Hematopoietic multipotent progenitor cell (in vitro differentiated cells): ENCODE data around the gene LACC1. TPM values are rescaled to one million over a fixed set of nuclear protein-coding genes. Genes with fewer than 3 reads are reported as not detected.

Experiments
- DNase-seq, 3 donors: peaks; one replicate each; pipeline ENCODE4 v3.0.0-alpha.2; 2011 to 2015; ENCODE audit warnings: low read depth in 2 of 3, low spot score in 2 of 3
- total RNA-seq: library from RNA; depleted of rRNA; stranded (reverse); fragments of >200 nt; gene quantifications from one replicate; pipeline ENCODE4 v1.2.3, GENCODE V29; 2012

LACC1 gene
- total RNA-seq, 1 donor = 3.5 TPM

DNA sequence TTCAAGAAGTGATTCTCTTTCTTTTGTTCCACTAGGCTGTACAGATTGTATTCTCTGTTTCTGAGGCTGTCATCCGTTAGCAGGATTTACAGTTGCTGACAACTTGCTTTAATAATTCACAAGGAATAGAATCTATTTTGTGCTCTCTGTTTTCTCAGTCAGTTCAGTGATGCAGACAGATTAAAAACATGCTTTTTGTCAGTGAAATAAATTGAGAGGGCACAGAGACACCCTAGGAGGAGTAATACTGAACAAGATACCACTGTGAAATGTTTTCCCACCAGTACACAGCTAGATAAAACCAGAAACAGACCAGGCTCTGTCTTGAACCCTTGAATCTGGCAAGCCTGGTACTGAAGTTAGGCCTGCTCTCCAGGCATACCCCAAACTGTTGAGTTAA lies 58.7 kb downstream of the LACC1 start:
- no peak for DNase-seq

DNA sequence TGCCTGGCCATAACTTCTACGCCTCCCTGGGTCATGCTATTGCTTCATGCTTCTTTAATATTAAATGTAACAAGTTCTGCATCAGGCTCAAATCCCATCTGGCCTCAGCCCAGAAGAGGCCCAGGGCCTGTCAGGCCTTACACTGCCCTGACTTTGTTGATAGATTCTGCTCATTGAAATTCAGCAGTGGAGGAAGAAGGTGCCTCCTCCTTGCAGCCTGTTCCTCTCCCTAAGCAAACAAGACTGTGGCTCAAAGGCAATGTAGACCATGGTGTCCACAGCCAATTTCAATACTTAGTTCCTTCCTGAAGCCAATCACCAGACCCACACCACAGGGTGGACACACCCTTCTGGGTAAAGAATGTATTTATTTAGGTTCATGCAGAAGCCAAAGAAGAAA lies 59.4 kb downstream of the LACC1 start:
- no peak for DNase-seq

DNA sequence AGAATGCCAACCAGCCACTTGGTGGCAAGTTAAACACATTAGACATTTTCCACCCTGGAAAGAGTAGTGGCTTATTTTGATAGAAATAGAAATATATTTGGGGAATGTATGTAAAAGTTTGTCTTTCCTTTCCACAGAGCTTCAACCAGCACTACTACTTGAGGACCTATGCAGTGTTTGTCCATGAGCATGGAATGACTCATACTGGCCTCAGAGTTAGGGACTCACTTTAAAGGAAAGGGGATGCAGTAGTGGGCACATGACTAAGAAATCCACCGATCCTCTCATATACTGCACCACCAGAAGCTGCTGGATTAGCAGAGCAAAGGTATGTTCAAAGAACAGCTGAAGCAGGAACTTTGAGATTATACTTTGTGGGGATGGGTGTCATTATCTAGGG lies 62.6 kb downstream of the LACC1 start:
- DNase-seq = no peak

Other genes with a start within 250 kb of the LACC1 start
- 0.54 TPM for gene ENOX1, start 92.9 kb upstream of the LACC1 start, total RNA-seq
- 1.1 TPM for gene CCDC122, start 164 bp upstream of the LACC1 start, total RNA-seq